Measurements from ENCODE around the gene F2RL1. TPM values are rescaled to one million over a fixed set of nuclear protein-coding genes. Genes with fewer than 3 reads are reported as not detected.

Gene F2RL1
- total RNA-seq, 4 donors from 2014 or later: 10.2 to 14.9 (median 13.6) TPM

GRCh38 chr5:76863001-76863400 is 44.2 kb downstream of the F2RL1 start:
- 33 to 43% methylated on average over 1 of the region's 1 CpG for WGBS, 2 donors
- no peaks in the 10 kb centered on the region for H3K36me3 ChIP-seq
- H3K4me1 ChIP-seq: no peaks in the 10 kb centered on the region
- no peak for DNase-seq
- intact Hi-C loops (cut with DNase I): no loop called here
- H3K4me3 ChIP-seq (replicated peaks in 1 of 3): no peak overlapping the region
- H3K9me3 ChIP-seq: no peaks in the 10 kb centered on the region
- H3K27ac ChIP-seq: no peak overlapping the region
- no peaks in the 10 kb centered on the region for H3K27me3 ChIP-seq
- TF ChIP-seq CTCF (IDR thresholded peaks at IDR 0.05): no peak
- TF ChIP-seq POLR2A (IDR thresholded peaks at IDR 0.05): no peak

GRCh38 chr5:76866503-76866902 is 47.7 kb downstream of the F2RL1 start:
- Histone ChIP-seq H3K36me3 (no peaks in the 10 kb centered on the region), H3K4me3 (replicated peaks in 1 of 3) (no peak overlapping the region), H3K4me1 (no peaks in the 10 kb centered on the region), H3K27me3 (no peaks in the 10 kb centered on the region), H3K27ac (no peak overlapping the region), H3K9me3 (no peaks in the 10 kb centered on the region)
- no peak for TF ChIP-seq CTCF (IDR thresholded peaks at IDR 0.05)
- TF ChIP-seq POLR2A (IDR thresholded peaks at IDR 0.05): no peak
- intact Hi-C loops (cut with DNase I): loop anchor here (5.0 kb wide), 1 partner anchor 151 kb away; no protein-coding TSS in a partner anchor
- DNase-seq: no peak
- WGBS, 2 donors: 92 to 96% methylated on average over 2 of the region's 2 CpGs

- TF ChIP-seq POLR2A (IDR thresholded peaks at IDR 0.05): no peak
- TF ChIP-seq CTCF (IDR thresholded peaks at IDR 0.05): no peak
- Histone ChIP-seq H3K9me3 (no peaks in the 10 kb centered on the region), H3K4me3 (replicated peaks in 1 of 3) (no peak overlapping the region), H3K4me1 (no peaks in the 10 kb centered on the region), H3K27ac (no peak overlapping the region), H3K36me3 (no peaks in the 10 kb centered on the region), H3K27me3 (no peaks in the 10 kb centered on the region)
- no peak for DNase-seq
- WGBS, 2 donors: 84 to 85% methylated on average over 4 of the region's 4 CpGs
- intact Hi-C loops (cut with DNase I): loop anchor here (5.0 kb wide), 1 partner anchor 150 kb away; no protein-coding TSS in a partner anchor
Observed at GRCh38 chr5:76867038-76867437, 48.2 kb downstream of the F2RL1 start.

GRCh38 chr5:76867827-76868693 is 49.2 kb downstream of the F2RL1 start:
- Histone ChIP-seq H3K27me3 (no peaks in the 10 kb centered on the region), H3K36me3 (no peaks in the 10 kb centered on the region), H3K9me3 (no peaks in the 10 kb centered on the region), H3K27ac (no peak overlapping the region), H3K4me3 (replicated peaks in 1 of 3) (no peak overlapping the region), H3K4me1 (no peaks in the 10 kb centered on the region)
- peak; percentile 63 to 67 for DNase-seq
- TF ChIP-seq POLR2A (IDR thresholded peaks at IDR 0.05) (no peak), CTCF (IDR thresholded peaks at IDR 0.05) (peak; percentile 43 to 89 (median 86))
- WGBS, 2 donors: 68 to 69% methylated on average over 8 of the region's 8 CpGs
- intact Hi-C loops (cut with DNase I): loop anchor here (5.0 kb wide), 1 partner anchor 149 kb away; no protein-coding TSS in a partner anchor

GRCh38 chr5:76870046-76870445 is 51.2 kb downstream of the F2RL1 start:
- no peaks in the 10 kb centered on the region for H3K4me1 ChIP-seq
- TF ChIP-seq CTCF (IDR thresholded peaks at IDR 0.05): no peak
- TF ChIP-seq POLR2A (IDR thresholded peaks at IDR 0.05): no peak
- no peaks in the 10 kb centered on the region for H3K36me3 ChIP-seq
- H3K27ac ChIP-seq: no peak overlapping the region
- 81 to 85% methylated on average over 6 of the region's 6 CpGs for WGBS, 2 donors
- no peak for DNase-seq
- H3K4me3 ChIP-seq (replicated peaks in 1 of 3): no peak overlapping the region
- H3K27me3 ChIP-seq: no peaks in the 10 kb centered on the region
- H3K9me3 ChIP-seq: no peaks in the 10 kb centered on the region
- intact Hi-C loops (cut with DNase I): no loop called here

All from thyroid gland (tissue), 4 donors.